ENCODE measurements around the gene CFC1.
"Not testable (repeated sequence)": the region's sequence is repeated elsewhere in the genome, so short reads cannot be mapped to it uniquely, and the experiment has no call there.

CFC1 gene

DNA sequence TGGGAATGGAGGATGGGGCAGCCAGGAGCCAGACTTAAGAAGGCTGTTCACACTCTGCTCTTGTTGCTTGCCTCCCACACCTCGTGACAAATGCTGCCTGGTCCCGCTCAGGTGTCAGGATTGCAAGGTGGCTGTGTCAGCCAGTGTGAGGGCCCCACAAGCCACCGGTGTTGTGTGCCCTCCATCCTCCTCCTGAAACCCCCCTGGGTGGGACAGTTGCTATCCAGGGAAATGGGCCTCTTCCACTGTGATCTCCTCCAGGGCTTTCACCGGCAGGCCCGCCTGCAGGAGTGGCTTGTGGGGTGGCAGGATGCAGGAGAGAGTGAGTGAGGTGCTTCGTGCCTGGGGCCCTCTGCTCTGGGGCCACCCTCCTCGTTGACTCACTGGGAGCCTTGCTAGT lies 16.4 kb downstream of the CFC1 start:
- DNase-seq, result not testable (repeated sequence)

DNA sequence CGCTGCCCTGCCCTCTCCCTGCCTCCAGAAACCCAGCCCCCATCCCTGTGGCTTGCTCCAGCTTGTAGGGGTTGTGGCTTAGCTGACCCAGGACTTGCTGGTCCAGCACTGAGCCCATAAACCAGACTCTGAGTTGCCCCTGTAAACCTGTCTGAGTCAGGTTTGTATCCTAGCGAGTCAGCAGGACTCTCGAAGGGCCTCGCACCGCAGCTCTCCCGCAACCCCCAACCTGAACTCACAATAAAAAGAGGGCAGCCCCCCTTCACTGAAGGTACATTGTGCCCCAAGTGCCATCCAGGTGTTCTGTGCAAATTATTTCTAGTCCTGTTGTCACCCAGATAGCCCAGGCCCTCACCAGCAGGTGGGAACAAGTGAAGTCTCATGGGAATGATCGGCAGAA lies 17.9 kb downstream of the CFC1 start:
- not testable (repeated sequence) for DNase-seq

DNA sequence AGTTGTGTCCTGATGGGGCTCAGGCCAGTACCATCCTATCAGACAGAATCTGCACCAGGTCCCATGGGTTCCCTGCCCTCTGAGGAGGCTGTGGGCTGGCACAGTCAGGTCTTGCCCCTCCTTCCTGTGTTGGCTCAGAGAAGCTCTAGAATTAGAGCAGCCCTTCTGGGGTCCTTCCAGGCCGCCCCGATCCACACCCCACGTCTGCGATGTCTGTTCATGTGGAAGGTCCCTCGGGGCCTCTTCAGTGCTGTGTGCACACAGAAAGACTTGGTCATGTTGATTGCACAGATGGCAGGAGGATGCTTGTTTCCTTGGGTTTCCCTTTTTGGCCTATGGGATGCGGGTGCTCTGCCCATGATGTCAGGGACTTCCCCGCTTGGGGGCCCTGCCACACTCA lies 20.3 kb downstream of the CFC1 start:
- not testable (repeated sequence) for DNase-seq

DNA sequence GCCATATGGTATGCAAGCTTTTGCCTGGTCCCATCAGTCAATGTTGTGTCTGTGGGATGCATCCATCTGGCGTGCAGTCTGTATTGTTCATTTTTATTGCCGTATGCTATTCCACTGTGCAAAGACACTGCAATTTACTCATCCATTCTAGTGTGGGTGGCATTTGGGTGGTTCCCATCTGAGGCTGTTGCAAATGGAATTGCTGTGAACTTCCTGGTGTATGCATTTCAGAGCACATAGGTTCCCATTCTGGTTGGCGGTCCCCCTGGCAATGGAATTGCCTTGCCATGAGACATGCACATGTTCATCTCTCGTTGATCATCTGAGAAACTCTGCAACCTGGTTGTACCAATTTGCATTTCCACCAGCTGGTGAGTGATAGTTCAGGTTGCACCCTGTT lies 21.8 kb downstream of the CFC1 start:
- DNase-seq, result not testable (repeated sequence)

DNA sequence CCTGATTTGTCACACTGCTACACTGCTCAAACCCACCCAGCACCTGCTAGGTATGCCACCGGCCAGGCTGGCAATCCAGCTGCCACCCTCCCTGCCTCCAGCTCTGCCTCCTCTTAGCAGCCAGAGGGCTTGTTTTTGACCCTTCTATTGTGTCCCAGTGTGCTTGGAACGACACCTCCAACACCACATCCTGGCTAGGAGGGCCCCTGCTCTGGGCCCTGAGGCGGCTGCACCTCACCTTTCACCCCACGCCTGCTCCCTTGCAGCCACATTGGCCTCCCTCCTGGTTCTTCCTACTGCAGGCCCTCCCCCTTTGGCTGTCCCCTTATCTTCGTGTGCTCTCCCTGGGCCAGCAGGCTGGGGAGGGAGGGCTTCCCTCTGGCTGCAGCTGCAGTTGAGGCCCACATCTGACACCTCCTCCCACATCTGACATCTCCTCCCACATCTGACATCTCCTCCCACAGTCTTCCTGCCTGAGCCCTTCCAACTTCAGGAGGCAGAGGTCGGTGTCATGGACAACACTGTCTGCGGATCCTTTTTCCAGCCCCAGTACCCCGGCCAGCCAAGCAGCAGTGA lies 23.1 kb downstream of the CFC1 start:
- not testable (repeated sequence) for DNase-seq

DNA sequence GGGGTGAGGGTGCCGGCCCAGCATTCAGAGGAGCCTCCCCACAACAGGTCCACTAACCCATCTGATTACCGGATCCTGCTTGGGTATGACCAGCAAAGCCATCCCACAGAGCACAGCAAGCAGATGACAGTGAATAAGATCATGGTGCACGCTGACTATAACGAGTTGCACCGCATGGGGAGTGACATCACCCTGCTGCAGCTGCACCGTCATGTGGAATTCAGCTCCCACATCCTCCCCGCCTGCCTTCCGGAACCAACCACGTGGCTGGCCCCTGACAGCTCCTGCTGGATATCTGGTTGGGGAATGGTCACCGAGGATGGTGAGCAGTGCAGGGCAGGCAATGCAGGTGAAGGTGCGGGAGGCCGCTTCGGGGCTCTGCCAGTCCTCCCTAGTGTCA lies 25.1 kb downstream of the CFC1 start:
- not testable (repeated sequence) for DNase-seq

DNA sequence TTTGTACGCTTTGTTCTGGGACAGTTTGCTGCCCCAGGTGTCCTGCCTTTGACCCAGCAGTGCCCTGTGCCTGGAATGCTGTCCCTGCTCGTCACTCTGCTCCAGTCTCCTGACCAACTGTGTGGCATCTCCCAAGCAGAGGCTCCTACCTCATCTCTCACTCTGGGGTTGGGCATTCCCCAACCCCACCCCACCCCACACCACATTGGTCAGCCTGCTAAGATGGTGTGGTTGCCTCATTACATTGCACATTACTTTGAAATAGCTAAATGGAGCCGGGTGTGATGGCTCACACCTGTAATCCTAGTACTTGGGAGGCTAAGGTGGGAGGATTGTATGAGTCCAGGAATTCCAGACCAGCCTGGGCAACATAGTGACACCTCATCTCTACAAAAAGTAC lies 27.4 kb downstream of the CFC1 start:
- not testable (repeated sequence) for DNase-seq

DNA sequence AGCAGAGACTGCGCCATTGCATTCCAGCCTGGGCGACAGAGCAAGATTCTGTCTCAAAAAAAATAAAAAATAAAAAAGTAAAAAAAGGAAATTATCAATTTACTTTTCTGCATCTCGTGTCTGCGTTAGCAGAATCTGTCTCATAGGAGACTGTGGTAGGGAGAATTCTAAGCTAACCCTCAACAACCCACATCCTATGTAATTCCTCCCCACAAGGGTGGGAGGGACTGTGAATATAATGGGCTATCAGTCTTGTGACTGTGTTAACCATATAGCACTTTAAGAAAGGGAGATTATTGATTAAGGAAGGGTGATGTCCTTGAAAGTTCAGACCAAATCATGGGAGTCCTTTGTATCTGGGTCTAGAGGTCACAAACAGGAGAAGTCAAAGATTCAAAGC lies 33.2 kb downstream of the CFC1 start:
- DNase-seq, result not testable (repeated sequence)

DNA sequence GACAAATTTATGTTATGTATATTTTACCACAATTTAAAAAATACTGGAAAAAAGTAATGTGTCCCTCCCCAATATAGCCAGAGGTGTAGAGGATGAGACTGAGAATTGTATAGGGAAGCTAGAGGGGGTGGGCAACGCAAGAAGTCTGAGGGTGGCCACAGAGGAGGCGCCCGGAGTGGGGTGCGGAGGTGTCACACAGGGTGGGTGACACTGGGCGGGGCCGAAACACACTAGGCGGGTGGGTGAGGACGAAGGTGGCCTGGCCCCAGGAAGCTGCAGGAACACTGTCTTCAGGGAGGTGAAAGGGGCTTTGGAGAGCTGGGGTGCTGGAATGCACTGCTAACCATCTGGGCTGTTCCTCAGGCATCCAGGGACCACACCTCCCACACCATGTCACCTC lies 42.9 kb downstream of the CFC1 start:
- DNase-seq, result not testable (repeated sequence)

DNA sequence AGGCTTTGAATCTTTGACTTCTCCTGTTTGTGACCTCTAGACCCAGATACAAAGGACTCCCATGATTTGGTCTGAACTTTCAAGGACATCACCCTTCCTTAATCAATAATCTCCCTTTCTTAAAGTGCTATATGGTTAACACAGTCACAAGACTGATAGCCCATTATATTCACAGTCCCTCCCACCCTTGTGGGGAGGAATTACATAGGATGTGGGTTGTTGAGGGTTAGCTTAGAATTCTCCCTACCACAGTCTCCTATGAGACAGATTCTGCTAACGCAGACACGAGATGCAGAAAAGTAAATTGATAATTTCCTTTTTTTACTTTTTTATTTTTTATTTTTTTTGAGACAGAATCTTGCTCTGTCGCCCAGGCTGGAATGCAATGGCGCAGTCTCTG lies 45.2 kb downstream of the CFC1 start:
- DNase-seq, result not testable (repeated sequence)

DNA sequence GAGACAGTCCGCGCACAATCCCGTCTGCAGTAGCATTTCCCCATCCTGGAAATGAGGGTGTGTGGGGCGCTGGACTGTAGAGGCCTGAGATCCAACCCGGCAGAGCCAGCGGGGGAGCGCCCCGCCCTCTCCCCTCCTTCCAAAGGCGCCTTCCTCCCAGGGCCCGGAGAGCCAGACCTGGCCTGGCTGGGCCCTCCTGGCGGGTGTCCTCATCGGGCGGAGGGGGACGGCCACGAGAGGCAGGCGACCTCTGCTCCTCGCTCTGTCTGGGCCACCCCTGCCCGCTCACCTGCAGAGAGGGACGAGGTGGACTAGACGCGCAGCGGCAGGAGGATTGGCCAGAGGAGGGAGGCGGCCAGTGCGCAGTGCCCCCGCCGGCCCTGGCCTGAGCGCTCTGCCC lies 49.9 kb downstream of the CFC1 start:
- not testable (repeated sequence) for DNase-seq

DNA sequence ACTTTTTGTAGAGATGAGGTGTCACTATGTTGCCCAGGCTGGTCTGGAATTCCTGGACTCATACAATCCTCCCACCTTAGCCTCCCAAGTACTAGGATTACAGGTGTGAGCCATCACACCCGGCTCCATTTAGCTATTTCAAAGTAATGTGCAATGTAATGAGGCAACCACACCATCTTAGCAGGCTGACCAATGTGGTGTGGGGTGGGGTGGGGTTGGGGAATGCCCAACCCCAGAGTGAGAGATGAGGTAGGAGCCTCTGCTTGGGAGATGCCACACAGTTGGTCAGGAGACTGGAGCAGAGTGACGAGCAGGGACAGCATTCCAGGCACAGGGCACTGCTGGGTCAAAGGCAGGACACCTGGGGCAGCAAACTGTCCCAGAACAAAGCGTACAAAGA lies 51.0 kb downstream of the CFC1 start:
- DNase-seq, result not testable (repeated sequence)

DNA sequence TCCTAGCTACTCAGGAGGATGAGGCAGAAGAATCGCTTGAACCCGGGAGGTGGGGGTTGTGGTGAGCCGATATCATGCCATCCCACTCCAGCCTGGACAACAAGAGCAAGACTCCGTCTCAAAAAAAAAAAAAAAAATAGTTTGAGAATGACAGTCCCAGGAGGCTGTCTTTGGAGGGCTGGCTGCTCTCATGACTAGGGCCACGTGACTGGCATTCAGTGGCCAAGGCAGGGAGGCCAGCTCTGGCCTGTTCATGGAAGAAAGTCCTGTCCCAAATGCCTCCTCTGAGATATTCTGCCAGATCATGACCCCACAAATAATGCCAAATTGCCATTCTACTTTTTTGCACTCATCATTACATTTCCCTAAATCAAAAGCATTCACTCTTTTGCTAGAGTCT lies 54.4 kb downstream of the CFC1 start:
- DNase-seq, result not testable (repeated sequence)

DNA sequence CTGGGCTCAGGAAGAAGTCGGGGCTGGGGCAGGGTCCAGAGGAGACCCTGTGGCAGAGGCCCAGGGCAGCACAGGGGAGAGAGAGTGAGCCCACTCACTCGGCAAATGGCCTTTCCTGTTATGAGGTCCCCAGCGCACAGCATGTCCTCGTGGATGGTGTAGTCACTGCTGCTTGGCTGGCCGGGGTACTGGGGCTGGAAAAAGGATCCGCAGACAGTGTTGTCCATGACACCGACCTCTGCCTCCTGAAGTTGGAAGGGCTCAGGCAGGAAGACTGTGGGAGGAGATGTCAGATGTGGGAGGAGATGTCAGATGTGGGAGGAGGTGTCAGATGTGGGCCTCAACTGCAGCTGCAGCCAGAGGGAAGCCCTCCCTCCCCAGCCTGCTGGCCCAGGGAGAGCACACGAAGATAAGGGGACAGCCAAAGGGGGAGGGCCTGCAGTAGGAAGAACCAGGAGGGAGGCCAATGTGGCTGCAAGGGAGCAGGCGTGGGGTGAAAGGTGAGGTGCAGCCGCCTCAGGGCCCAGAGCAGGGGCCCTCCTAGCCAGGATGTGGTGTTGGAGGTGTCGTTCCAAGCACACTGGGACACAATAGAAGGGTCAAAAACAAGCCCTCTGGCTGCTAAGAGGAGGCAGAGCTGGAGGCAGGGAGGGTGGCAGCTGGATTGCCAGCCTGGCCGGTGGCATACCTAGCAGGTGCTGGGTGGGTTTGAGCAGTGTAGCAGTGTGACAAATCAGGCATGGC lies 55.4 kb downstream of the CFC1 start:
- not testable (repeated sequence) for DNase-seq

DNA sequence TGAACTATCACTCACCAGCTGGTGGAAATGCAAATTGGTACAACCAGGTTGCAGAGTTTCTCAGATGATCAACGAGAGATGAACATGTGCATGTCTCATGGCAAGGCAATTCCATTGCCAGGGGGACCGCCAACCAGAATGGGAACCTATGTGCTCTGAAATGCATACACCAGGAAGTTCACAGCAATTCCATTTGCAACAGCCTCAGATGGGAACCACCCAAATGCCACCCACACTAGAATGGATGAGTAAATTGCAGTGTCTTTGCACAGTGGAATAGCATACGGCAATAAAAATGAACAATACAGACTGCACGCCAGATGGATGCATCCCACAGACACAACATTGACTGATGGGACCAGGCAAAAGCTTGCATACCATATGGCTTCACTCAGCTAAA lies 56.6 kb downstream of the CFC1 start:
- not testable (repeated sequence) for DNase-seq
